Measurements from ENCODE around the gene SEPHS2.

Gene SEPHS2

GRCh38 chr16:30416624-30417528 is 28.8 kb downstream of the SEPHS2 start:
- Histone ChIP-seq H2AFZ (ENCODE audit: low read depth, low read length) (peak overlapping the region; percentile 88), H3K4me3 (ENCODE audit: low read depth in 1 of 2, low read length in 2 of 2) (peak overlapping the region in 1 of 2 experiments; percentile 70; a peak in 2 of 4 replicates), H3K27ac (ENCODE audit: low read length) (peak overlapping the region; percentile 87; the same call in 1 of the 2 replicates), H3K79me2 (ENCODE audit: insufficient read depth, low read length) (peaks cover 32% of the 10 kb centered on the region), H3K9ac (ENCODE audit: low read depth, low read length) (peak overlapping the region; percentile 74), H3K9me3 (ENCODE audit: insufficient read depth, low read length, severe bottlenecking) (no peaks in the 10 kb centered on the region), H3K4me1 (ENCODE audit: insufficient read depth, low read length) (peaks cover 33% of the 10 kb centered on the region), H3K36me3 (ENCODE audit: insufficient read depth, low read length) (peaks cover 48% of the 10 kb centered on the region), H3K4me2 (ENCODE audit: insufficient read depth, low read length) (peak overlapping the region; percentile 87), H4K20me1 (ENCODE audit: insufficient read depth, low read length) (peaks cover 11% of the 10 kb centered on the region; the same call in 1 of the 2 replicates), H3K27me3 (ENCODE audit: insufficient read depth, low read length, poor library complexity) (no peaks in the 10 kb centered on the region)
- no peak for ATAC-seq (ENCODE audit: insufficient read depth, low read depth)
- TF ChIP-seq EZH2 (IDR thresholded peaks at IDR 0.05; ENCODE audit: borderline replicate concordance, low read depth, low read length, severe bottlenecking) (no peak), CTCF (IDR thresholded peaks at IDR 0.05; ENCODE audit: borderline replicate concordance, extremely low read depth, low read length, poor library complexity, severe bottlenecking) (no peak)
- no peak for DNase-seq

- DNase-seq = no peak
Measured at GRCh38 chr16:30416047-30416603, 29.5 kb downstream of the SEPHS2 start.

GRCh38 chr16:30414159-30414558 is 31.5 kb downstream of the SEPHS2 start:
- Histone ChIP-seq H3K9me3 (ENCODE audit: insufficient read depth, low read length, severe bottlenecking) (no peaks in the 10 kb centered on the region), H3K79me2 (ENCODE audit: insufficient read depth, low read length) (peaks cover 51% of the 10 kb centered on the region), H3K9ac (ENCODE audit: low read depth, low read length) (no peak overlapping the region), H3K4me2 (ENCODE audit: insufficient read depth, low read length) (no peak overlapping the region), H3K4me3 (ENCODE audit: low read depth in 1 of 2, low read length in 2 of 2) (no peak overlapping the region), H3K36me3 (ENCODE audit: insufficient read depth, low read length) (peaks cover 51% of the 10 kb centered on the region), H3K27me3 (ENCODE audit: insufficient read depth, low read length, poor library complexity) (no peaks in the 10 kb centered on the region), H3K27ac (ENCODE audit: low read length) (no peak overlapping the region), H3K4me1 (ENCODE audit: insufficient read depth, low read length) (peaks cover 55% of the 10 kb centered on the region), H2AFZ (ENCODE audit: low read depth, low read length) (no peak overlapping the region), H4K20me1 (ENCODE audit: insufficient read depth, low read length) (peaks cover 8% of the 10 kb centered on the region; the same call in 1 of the 2 replicates)
- TF ChIP-seq CTCF (IDR thresholded peaks at IDR 0.05; ENCODE audit: borderline replicate concordance, extremely low read depth, low read length, poor library complexity, severe bottlenecking) (no peak), EZH2 (IDR thresholded peaks at IDR 0.05; ENCODE audit: borderline replicate concordance, low read depth, low read length, severe bottlenecking) (no peak)
- ATAC-seq (ENCODE audit: insufficient read depth, low read depth) = no peak
- DNase-seq = no peak

More at GRCh38 chr16:30416047-30416603, 29.5 kb downstream of the SEPHS2 start:
- Histone ChIP-seq H4K20me1 (ENCODE audit: insufficient read depth, low read length) (peaks cover 11% of the 10 kb centered on the region; the same call in 1 of the 2 replicates), H3K4me1 (ENCODE audit: insufficient read depth, low read length) (peaks cover 40% of the 10 kb centered on the region), H3K79me2 (ENCODE audit: insufficient read depth, low read length) (peaks cover 39% of the 10 kb centered on the region), H3K27me3 (ENCODE audit: insufficient read depth, low read length, poor library complexity) (no peaks in the 10 kb centered on the region), H3K4me2 (ENCODE audit: insufficient read depth, low read length) (no peak overlapping the region), H3K27ac (ENCODE audit: low read length) (peak overlapping the region; percentile 22; the same call in 1 of the 2 replicates), H3K36me3 (ENCODE audit: insufficient read depth, low read length) (peaks cover 51% of the 10 kb centered on the region), H3K4me3 (ENCODE audit: low read depth in 1 of 2, low read length in 2 of 2) (no peak overlapping the region), H3K9ac (ENCODE audit: low read depth, low read length) (0 out of 2 replicates have a peak overlapping the region, but pooled peaks have one; percentile 10), H3K9me3 (ENCODE audit: insufficient read depth, low read length, severe bottlenecking) (no peaks in the 10 kb centered on the region), H2AFZ (ENCODE audit: low read depth, low read length) (no peak overlapping the region)
- TF ChIP-seq EZH2 (IDR thresholded peaks at IDR 0.05; ENCODE audit: borderline replicate concordance, low read depth, low read length, severe bottlenecking) (no peak), CTCF (IDR thresholded peaks at IDR 0.05; ENCODE audit: borderline replicate concordance, extremely low read depth, low read length, poor library complexity, severe bottlenecking) (no peak)
- no peak for ATAC-seq (ENCODE audit: insufficient read depth, low read depth)
